Sigmoid colon (tissue), 7 donors: ENCODE results near the gene PEAK1. TPM values are rescaled to one million over a fixed set of nuclear protein-coding genes. Genes with fewer than 3 reads are reported as not detected.

Experiments
- DNase-seq: peaks from one replicate; pipeline ENCODE4 v3.0.0-alpha.2; 2019
- H3K27ac ChIP-seq, 4 donors: fragments of 200-600 bp; sonication (generic); one replicate each; pipeline ENCODE4 v1.5.1; 2016 to 2019; ENCODE audit warnings: mild to moderate bottlenecking in 1 of 4
- H3K27me3 ChIP-seq, 3 donors: fragments of 200-600 bp; sonication (generic); one replicate each; pipeline ENCODE4 v1.5.1; 2019; ENCODE audit warnings: mild to moderate bottlenecking in 1 of 3
- H3K36me3 ChIP-seq, 4 donors: fragments of 200-600 bp; sonication (generic); one replicate each; pipeline ENCODE4 v1.5.1; 2016 to 2019
- H3K4me1 ChIP-seq, 4 donors: fragments of 200-600 bp; sonication (generic); one replicate each; pipeline ENCODE4 v1.5.1; 2017 to 2019
- H3K4me3 ChIP-seq, 4 donors: fragments of 200-600 bp; sonication (generic); one replicate each; pipeline ENCODE4 v1.5.1; 2017 to 2019; ENCODE audit warnings: mild to moderate bottlenecking in 2 of 4, moderate library complexity in 1 of 4
- H3K9me3 ChIP-seq, 4 donors: fragments of 200-600 bp in 3 of 4; sonication (generic) in 3 of 4; one replicate each; pipeline versions ENCODE4 v1.5.1 to v1.6.1; 2013 to 2019
- EP300 ChIP-seq, 4 donors: sonication (generic); formaldehyde crosslinking; IDR thresholded peaks; one replicate each; pipeline ENCODE4 v1.6.1; 2017; ENCODE audit warnings: antibody characterized with exemption in 4 of 4
- POLR2A ChIP-seq, 2 donors: fragments of 450-650 bp; IDR thresholded peaks; one replicate each; pipeline ENCODE4 v1.6.1; 2016; ENCODE audit warnings: antibody characterized with exemption in 2 of 2, mild to moderate bottlenecking in 2 of 2, moderate library complexity in 2 of 2
- POLR2AphosphoS5 ChIP-seq, 4 donors: sonication (generic); formaldehyde crosslinking; IDR thresholded peaks; one replicate each; pipeline ENCODE4 v1.6.1; 2017; ENCODE audit warnings: antibody characterized with exemption in 4 of 4
- WGBS, 2 donors: extraction: QIAGEN DNeasy Blood & Tissue Kit; methylation state at CpG; one replicate each; pipeline ENCODE4 v1.1.7; 2013; 5-methylcytosine and 5-hydroxymethylcytosine counted together
- intact Hi-C: fragments of 100-400 bp; cut with DNase I; formaldehyde crosslinking; loops from one replicate; pipeline ENCODE4 v1.15.1; 2023
- polyA plus RNA-seq, 3 donors: library from polyadenylated mRNA; stranded (reverse); fragments of 200-250 nt; gene quantifications; one replicate each; pipeline ENCODE4 v1.2.3, GENCODE V29; 2013
- total RNA-seq, 4 donors: library from RNA; depleted of rRNA; stranded (reverse); fragments of >200 nt; gene quantifications; one replicate each; pipeline ENCODE4 v1.1.0, GENCODE V29; 2016
- TF ChIP-seq, protein P1 (sequence below), 4 experiments: fragments of 450-650 bp in 3 of 4; fragments of 200-600 bp in 1 of 4; IDR thresholded peaks; one replicate each; pipeline ENCODE4 v1.5.1; 2016 to 2019; ENCODE audit warnings: antibody characterized with exemption in 4 of 4, mild to moderate bottlenecking in 3 of 4, moderate library complexity in 2 of 4
- donor health status: healthy with polysubstance abuse.
- donor health status: Bipolar disorder and iron deficiency.
- donor health status: healthy.

PEAK1 gene
- total and polyA plus RNA-seq, 7 donors, result 3.5 to 59.8 (median 29.3) TPM

DNA sequence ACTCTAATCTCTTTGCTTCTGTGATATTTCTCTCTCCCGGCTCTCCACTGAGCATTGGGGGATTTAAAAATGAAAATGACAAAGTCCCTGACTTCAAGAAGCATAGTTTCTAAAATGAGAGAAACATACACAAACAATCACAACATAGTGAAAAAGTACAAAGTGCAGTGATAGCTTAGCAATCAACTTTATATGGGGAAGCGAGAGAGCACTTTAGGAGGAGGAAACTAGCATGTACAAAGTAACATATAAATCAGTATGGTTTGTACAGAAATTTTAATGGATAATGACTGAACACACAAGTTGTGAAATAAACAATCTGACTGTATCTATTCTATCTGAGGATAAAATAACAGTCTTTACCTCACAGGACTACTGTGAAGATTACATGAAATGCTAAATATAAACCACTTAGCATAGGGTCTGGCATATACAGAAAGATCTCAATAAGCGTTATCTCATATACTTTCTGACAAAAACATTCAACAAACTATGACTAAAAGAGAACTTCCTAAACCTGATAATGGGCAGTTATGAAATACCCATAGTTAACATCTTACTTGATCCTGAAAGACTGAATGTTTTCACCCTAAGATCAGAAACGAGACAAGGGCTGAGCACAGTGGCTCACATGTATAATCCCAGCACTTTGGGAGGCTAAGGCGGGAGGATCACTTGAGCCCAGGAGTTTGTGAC lies 61.2 kb downstream of the PEAK1 start:
- Histone ChIP-seq H3K27me3 (no peaks in the 10 kb centered on the region), H3K36me3 (peaks cover 0 to 3% (median 0%) of the 10 kb centered on the region in 4 donors), H3K4me3 (no peak overlapping the region), H3K4me1 (no peaks in the 10 kb centered on the region), H3K27ac (no peak overlapping the region), H3K9me3 (no peaks in the 10 kb centered on the region)
- WGBS, 2 donors, result 63 to 87% methylated on average over 5 of the region's 5 CpGs
- TF ChIP-seq POLR2A (IDR thresholded peaks at IDR 0.05), result no peak
- no peak for TF ChIP-seq POLR2AphosphoS5 (IDR thresholded peaks at IDR 0.05)
- no peak for TF ChIP-seq EP300 (IDR thresholded peaks at IDR 0.05)
- TF ChIP-seq, protein P1, sequence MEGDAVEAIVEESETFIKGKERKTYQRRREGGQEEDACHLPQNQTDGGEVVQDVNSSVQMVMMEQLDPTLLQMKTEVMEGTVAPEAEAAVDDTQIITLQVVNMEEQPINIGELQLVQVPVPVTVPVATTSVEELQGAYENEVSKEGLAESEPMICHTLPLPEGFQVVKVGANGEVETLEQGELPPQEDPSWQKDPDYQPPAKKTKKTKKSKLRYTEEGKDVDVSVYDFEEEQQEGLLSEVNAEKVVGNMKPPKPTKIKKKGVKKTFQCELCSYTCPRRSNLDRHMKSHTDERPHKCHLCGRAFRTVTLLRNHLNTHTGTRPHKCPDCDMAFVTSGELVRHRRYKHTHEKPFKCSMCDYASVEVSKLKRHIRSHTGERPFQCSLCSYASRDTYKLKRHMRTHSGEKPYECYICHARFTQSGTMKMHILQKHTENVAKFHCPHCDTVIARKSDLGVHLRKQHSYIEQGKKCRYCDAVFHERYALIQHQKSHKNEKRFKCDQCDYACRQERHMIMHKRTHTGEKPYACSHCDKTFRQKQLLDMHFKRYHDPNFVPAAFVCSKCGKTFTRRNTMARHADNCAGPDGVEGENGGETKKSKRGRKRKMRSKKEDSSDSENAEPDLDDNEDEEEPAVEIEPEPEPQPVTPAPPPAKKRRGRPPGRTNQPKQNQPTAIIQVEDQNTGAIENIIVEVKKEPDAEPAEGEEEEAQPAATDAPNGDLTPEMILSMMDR (IDR thresholded peaks at IDR 0.05), result no peak
- DNase-seq, result no peak
- intact Hi-C loops, result no loop called here

DNA sequence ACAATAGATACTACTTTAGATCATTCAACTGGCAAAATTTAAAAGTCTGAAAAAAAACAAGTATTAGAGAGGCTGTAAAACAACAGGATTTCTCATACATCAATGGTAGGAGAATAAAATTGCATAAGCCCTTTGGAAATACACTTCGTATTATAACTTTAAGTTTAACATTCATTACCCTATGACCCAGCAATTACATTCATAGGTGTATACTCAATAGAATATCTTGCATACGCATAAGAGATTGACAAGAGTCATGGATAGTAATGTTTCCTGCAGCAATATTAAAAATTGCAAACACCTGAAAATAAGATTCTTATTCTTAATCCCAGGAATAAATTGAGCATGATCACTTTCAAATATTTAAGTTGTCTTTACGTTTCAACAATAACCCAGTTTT lies 63.6 kb downstream of the PEAK1 start:
- 90 to 95% methylated on average over 3 of the region's 3 CpGs for WGBS, 2 donors
- no peak for TF ChIP-seq POLR2A (IDR thresholded peaks at IDR 0.05)
- no peak for TF ChIP-seq EP300 (IDR thresholded peaks at IDR 0.05)
- TF ChIP-seq POLR2AphosphoS5 (IDR thresholded peaks at IDR 0.05), result no peak
- TF ChIP-seq, protein P1 (IDR thresholded peaks at IDR 0.05), result no peak
- H3K4me3 ChIP-seq, result no peak overlapping the region
- peaks cover 0 to 5% (median 2%) of the 10 kb centered on the region in 4 donors for H3K4me1 ChIP-seq
- H3K9me3 ChIP-seq, result no peaks in the 10 kb centered on the region
- no peak for DNase-seq
- H3K27ac ChIP-seq, result no peak overlapping the region
- no peaks in the 10 kb centered on the region for H3K27me3 ChIP-seq
- intact Hi-C loops, result no loop called here
- no peaks in the 10 kb centered on the region for H3K36me3 ChIP-seq

DNA sequence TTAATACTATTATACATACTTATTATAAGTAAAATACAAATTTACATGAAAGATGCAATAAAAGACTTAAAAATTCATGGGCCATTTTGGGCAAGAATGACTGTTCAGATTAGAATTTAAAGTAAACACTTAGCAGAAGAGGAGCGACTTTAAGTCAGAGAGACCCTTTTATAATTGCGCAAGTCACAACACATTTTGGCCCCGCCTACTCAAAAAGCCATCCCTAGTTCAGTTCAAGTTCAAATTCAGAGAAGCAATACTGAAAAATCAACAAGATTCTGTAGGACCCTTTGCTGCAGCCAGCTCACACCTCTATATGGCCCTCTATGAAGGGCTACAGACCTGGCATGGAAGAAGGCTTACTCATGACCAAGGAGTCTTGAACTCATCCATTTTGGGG lies 64.6 kb downstream of the PEAK1 start:
- H3K27ac ChIP-seq, result no peak overlapping the region
- H3K27me3 ChIP-seq, result no peaks in the 10 kb centered on the region
- H3K4me1 ChIP-seq, result peaks cover 0 to 5% (median 2%) of the 10 kb centered on the region in 4 donors
- TF ChIP-seq EP300 (IDR thresholded peaks at IDR 0.05), result no peak
- TF ChIP-seq POLR2AphosphoS5 (IDR thresholded peaks at IDR 0.05), result no peak
- TF ChIP-seq POLR2A (IDR thresholded peaks at IDR 0.05), result no peak
- TF ChIP-seq, protein P1 (IDR thresholded peaks at IDR 0.05), result no peak
- 98% methylated on average over 3 of the region's 3 CpGs for WGBS, 2 donors
- no peaks in the 10 kb centered on the region for H3K36me3 ChIP-seq
- H3K4me3 ChIP-seq, result no peak overlapping the region
- no peaks in the 10 kb centered on the region for H3K9me3 ChIP-seq
- intact Hi-C loops, result no loop called here
- DNase-seq, result no peak

DNA sequence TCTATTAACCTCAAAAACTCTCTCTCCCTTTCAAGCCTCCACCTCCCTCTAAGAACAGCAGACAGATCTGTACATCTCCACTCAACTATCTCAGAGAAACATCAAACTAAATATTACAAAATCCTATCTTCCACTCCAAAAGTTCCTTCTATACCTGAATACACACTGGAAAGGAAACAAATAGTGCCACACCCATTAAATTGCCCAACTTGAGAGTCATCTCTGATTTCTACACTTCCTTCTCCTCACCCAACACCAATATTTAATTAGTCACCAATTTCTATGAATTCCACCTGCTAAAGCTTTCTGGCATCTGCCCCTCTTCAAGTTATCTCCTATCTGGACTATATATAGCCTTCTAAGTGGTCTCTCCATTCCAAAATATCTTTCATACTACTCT lies 65.8 kb downstream of the PEAK1 start:
- H3K4me3 ChIP-seq, result no peak overlapping the region
- intact Hi-C loops, result no loop called here
- H3K4me1 ChIP-seq, result peaks cover 0 to 5% (median 2%) of the 10 kb centered on the region in 4 donors
- DNase-seq, result no peak
- no peaks in the 10 kb centered on the region for H3K27me3 ChIP-seq
- H3K36me3 ChIP-seq, result no peaks in the 10 kb centered on the region
- TF ChIP-seq, protein P1 (IDR thresholded peaks at IDR 0.05), result no peak
- TF ChIP-seq POLR2A (IDR thresholded peaks at IDR 0.05) (no peak), POLR2AphosphoS5 (IDR thresholded peaks at IDR 0.05) (no peak), EP300 (IDR thresholded peaks at IDR 0.05) (no peak)
- no peak overlapping the region for H3K27ac ChIP-seq
- H3K9me3 ChIP-seq, result no peaks in the 10 kb centered on the region

DNA sequence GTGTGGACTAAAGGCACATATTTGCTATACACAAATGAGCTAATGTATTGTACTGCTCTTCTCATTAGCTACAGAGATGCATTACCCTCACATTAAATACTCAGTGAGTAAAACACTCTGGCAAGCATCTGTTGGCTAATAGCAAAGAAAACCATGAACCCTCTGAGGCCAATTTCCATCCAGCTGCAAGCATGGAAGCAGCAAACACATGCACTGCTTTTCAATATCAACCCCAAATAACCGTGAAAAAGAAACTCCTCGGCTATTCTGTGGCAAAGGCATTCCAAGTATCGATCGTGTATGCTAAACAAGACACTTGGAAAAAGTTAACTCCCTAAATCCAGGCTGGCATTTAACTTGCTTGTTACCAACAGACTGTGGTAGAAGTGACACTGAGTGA lies 67.0 kb downstream of the PEAK1 start:
- H3K4me1 ChIP-seq, result peaks cover 0 to 5% (median 2%) of the 10 kb centered on the region in 4 donors
- intact Hi-C loops, result no loop called here
- WGBS, 2 donors, result 74 to 85% methylated on average over 4 of the region's 4 CpGs
- H3K4me3 ChIP-seq, result no peak overlapping the region
- no peak for DNase-seq
- H3K27ac ChIP-seq, result no peak overlapping the region
- H3K27me3 ChIP-seq, result no peaks in the 10 kb centered on the region
- H3K9me3 ChIP-seq, result no peaks in the 10 kb centered on the region
- H3K36me3 ChIP-seq, result no peaks in the 10 kb centered on the region
- no peak for TF ChIP-seq POLR2A (IDR thresholded peaks at IDR 0.05)
- TF ChIP-seq, protein P1 (IDR thresholded peaks at IDR 0.05), result no peak
- no peak for TF ChIP-seq EP300 (IDR thresholded peaks at IDR 0.05)
- no peak for TF ChIP-seq POLR2AphosphoS5 (IDR thresholded peaks at IDR 0.05)
